A549 (cell line): ENCODE measurements around the gene UBN2.

Source experiments
- CTCF ChIP-seq: fragments of >200 bp; sonication (Bioruptor Twin); formaldehyde crosslinking; IDR thresholded peaks from 3 replicates; pipeline ENCODE4 v1.5.1; 2016
- HMGXB4 ChIP-seq: fragments of 250-450 bp; sonication (Bioruptor Pico); IDR thresholded peaks from 2 replicates; pipeline ENCODE4 v1.5.0; 2021; ENCODE audit warnings: mild to moderate bottlenecking, moderate library complexity, borderline replicate concordance
- MAFK ChIP-seq: fragments of 450-650 bp; IDR thresholded peaks from 2 replicates; pipeline ENCODE4 v1.6.1; 2014; ENCODE audit not compliant: partially characterized antibody
- NR3C1 ChIP-seq: fragments of >200 bp; sonication (Bioruptor Twin); formaldehyde crosslinking; IDR thresholded peaks from 3 replicates; pipeline ENCODE4 v1.6.1; 2017
- POLR2A ChIP-seq: IDR thresholded peaks from 2 replicates; pipeline ENCODE4 v1.6.1; 2012; ENCODE audit warnings: mild to moderate bottlenecking, low read length
- REST ChIP-seq: fragments of 200-600 bp; sonication (generic); IDR thresholded peaks from 2 replicates; pipeline ENCODE4 v1.6.1; 2016; ENCODE audit warnings: antibody characterized with exemption, mild to moderate bottlenecking, moderate library complexity

- TF ChIP-seq CTCF, result no peak
- TF ChIP-seq HMGXB4 (CRISPR knock-in tag), result no peak
- no peak for TF ChIP-seq POLR2A
- no peak for TF ChIP-seq MAFK
- no peak for TF ChIP-seq REST
- no peak for TF ChIP-seq NR3C1
These were observed 124.3 kb downstream of the UBN2 start for GRCh38 chr7:139355320-139355719.
